Adrenal gland (tissue), 12 donors: Measurements from ENCODE around the gene SLC5A9. TPM values are rescaled to one million over a fixed set of nuclear protein-coding genes. Genes with fewer than 3 reads are reported as not detected.

Experiments used
- DNase-seq, 7 donors: peaks; one replicate each; pipeline ENCODE4 v3.0.0-alpha.2; 2019 to 2020
- H3K27ac ChIP-seq, 5 donors: fragments of 200-600 bp; sonication (generic) in 4 of 5; 1 replicate in 3 of 5; 2 replicates in 2 of 5; pipeline versions ENCODE4 v1.5.1 to v1.8.0; 2016 to 2020; ENCODE audit warnings: mild to moderate bottlenecking in 1 of 5
- H3K27me3 ChIP-seq: fragments of 200-600 bp; 2 replicates; pipeline ENCODE4 v1.8.0; 2021
- H3K36me3 ChIP-seq, 2 donors: fragments of 200-600 bp; replicated peaks in 1 of 2; 1 replicate in 1 of 2; 2 replicates in 1 of 2; pipeline versions ENCODE4 v1.5.1 to v1.8.0; 2018 to 2022
- H3K4me1 ChIP-seq, 2 donors: fragments of 200-600 bp; replicated peaks in 1 of 2; 1 replicate in 1 of 2; 2 replicates in 1 of 2; pipeline versions ENCODE4 v1.5.1 to v1.8.0; 2018 to 2021
- H3K4me3 ChIP-seq, 4 donors: fragments of 200-600 bp; sonication (generic) in 3 of 4; one replicate each; pipeline ENCODE4 v1.5.1; 2016 to 2018
- H3K9me3 ChIP-seq, 3 donors: fragments of 200-600 bp; sonication (generic) in 1 of 3; replicated peaks in 1 of 3; 1 replicate in 2 of 3; 2 replicates in 1 of 3; pipeline versions ENCODE4 v1.5.1 to v1.8.0; 2016 to 2021
- POLR2A ChIP-seq, 2 donors: fragments of 450-650 bp; IDR thresholded peaks; one replicate each; pipeline ENCODE4 v1.6.1; 2017; ENCODE audit warnings: antibody characterized with exemption in 2 of 2, mild to moderate bottlenecking in 2 of 2, moderate library complexity in 1 of 2
- WGBS, 4 donors: extraction: QIAGEN DNeasy Blood & Tissue Kit in 2 of 4; methylation state at CpG; one replicate each; pipeline versions ENCODE4 v1.1.5 to v1.1.7; 2013 to 2017; 5-methylcytosine and 5-hydroxymethylcytosine counted together
- intact Hi-C, 2 donors: fragments of 100-400 bp; cut with DNase I; formaldehyde crosslinking; loops; one replicate each; pipeline versions ENCODE4 v1.14.1 to v1.15.0; 2022 to 2023
- polyA plus RNA-seq, 3 donors: library from polyadenylated mRNA; stranded (reverse); fragments of 200-250 nt in 2 of 3; fragments of 350-450 nt in 1 of 3; fragmentation: Illumina TruSeq in 1 of 3; extraction: RNeasy Lipid Tissue Mini Kit (QIAGEN cat#74804) in 1 of 3; gene quantifications; one replicate each; pipeline ENCODE4 v1.2.3, GENCODE V29; 2013 to 2014
- total RNA-seq, 9 donors: library from RNA; depleted of rRNA in 4 of 9; stranded (reverse); fragments of >200 nt in 4 of 9; fragments of 120-200 nt in 1 of 9; fragmentation: NEBNext Ultra II Directional in 1 of 9; extraction: Animal tissue kit (Norgen Biotek cat#: 25700) in 1 of 9; gene quantifications; one replicate each; pipeline versions ENCODE4 v1.1.0 to v1.2.4, GENCODE V29; 2013 to 2023
- TF ChIP-seq, protein P1 (sequence below), 6 experiments: fragments of 450-650 bp in 4 of 6; fragments of 200-600 bp in 2 of 6; sonication (generic) in 1 of 6; IDR thresholded peaks; 1 replicate in 5 of 6; 2 replicates in 1 of 6; pipeline versions ENCODE4 v1.5.1 to v1.8.0; 2016 to 2021; ENCODE audit warnings: antibody characterized with exemption in 6 of 6, mild to moderate bottlenecking in 2 of 6, moderate library complexity in 1 of 6
- donor health status: healthy with polysubstance abuse.
- donor health status: Bipolar disorder and iron deficiency.
- donor health status: DM: yes; HTN: yes; CAD: no.
- donor health status: DM: no; HTN: no; CAD: no.
- donor health status: DM: no; HTN: no; CAD: no.
- donor health status: DM: yes; HTN: yes; CAD: no.

SLC5A9 gene
- total and polyA plus RNA-seq, 12 donors: 0.11 to 0.83 (median 0.22) TPM; not detected in 3

DNA sequence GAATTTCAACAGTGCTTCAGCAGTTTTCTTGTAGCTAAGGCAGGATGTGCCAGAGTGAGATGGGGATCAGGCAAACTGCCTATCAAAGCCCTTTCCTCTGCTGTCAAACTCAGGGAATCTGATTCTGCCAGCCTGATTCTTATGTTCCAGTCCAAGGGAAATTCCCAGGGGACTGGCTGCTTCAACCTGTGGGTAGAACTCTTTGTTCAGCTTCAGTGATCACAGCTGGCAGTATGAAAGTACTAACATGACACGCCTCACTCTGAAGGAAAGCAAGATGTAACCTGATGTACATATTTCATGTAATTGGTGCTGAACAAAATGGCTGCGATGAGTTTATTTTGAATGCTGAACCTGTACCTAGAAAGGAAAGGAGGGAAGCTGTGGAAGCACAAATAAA, 40.1 kb upstream of the SLC5A9 start:
- intact Hi-C loops: no loop called here
- WGBS, 4 donors: 91 to 93% (median 92%) methylated on average over 2 of the region's 2 CpGs
- DNase-seq: no peak
- no peak overlapping the region for H3K27ac ChIP-seq
- TF ChIP-seq POLR2A (IDR thresholded peaks at IDR 0.05): no peak
- TF ChIP-seq, protein P1, sequence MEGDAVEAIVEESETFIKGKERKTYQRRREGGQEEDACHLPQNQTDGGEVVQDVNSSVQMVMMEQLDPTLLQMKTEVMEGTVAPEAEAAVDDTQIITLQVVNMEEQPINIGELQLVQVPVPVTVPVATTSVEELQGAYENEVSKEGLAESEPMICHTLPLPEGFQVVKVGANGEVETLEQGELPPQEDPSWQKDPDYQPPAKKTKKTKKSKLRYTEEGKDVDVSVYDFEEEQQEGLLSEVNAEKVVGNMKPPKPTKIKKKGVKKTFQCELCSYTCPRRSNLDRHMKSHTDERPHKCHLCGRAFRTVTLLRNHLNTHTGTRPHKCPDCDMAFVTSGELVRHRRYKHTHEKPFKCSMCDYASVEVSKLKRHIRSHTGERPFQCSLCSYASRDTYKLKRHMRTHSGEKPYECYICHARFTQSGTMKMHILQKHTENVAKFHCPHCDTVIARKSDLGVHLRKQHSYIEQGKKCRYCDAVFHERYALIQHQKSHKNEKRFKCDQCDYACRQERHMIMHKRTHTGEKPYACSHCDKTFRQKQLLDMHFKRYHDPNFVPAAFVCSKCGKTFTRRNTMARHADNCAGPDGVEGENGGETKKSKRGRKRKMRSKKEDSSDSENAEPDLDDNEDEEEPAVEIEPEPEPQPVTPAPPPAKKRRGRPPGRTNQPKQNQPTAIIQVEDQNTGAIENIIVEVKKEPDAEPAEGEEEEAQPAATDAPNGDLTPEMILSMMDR (IDR thresholded peaks at IDR 0.05): no peak
- H3K27me3 ChIP-seq: no peaks in the 10 kb centered on the region
- H3K36me3 ChIP-seq: no peaks in the 10 kb centered on the region
- H3K9me3 ChIP-seq: no peaks in the 10 kb centered on the region
- H3K4me3 ChIP-seq: no peak overlapping the region
- H3K4me1 ChIP-seq: no peaks in the 10 kb centered on the region

DNA sequence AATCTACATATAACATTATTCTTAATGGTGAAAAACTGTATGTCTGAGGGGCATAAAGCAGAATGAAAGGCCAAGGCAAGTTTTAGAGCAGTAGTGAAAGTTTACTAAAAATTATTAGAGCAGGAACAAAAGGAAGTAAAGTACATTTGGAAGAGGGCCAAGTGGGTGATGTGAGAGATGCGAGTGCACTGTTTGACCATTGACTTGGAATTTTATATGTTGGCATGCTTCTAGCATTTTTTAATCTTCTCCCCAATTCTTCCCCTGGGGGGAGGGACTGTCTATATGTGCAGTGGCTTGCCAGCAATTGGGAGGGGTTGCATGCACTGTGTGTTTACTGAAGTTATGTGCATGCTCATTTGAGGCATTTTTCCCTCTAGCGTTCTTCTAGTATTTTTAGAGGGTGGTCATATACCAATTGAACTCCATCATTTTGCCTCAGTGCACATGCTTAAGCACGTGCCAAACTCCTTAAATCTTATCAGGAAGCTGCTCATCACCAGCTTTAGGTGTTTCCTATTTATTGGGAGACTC, 36.1 kb upstream of the SLC5A9 start:
- Histone ChIP-seq H3K36me3 (no peaks in the 10 kb centered on the region), H3K4me1 (no peaks in the 10 kb centered on the region), H3K9me3 (peaks cover 0 to 6% (median 0%) of the 10 kb centered on the region in 3 donors), H3K27me3 (no peaks in the 10 kb centered on the region), H3K27ac (no peak overlapping the region), H3K4me3 (no peak overlapping the region)
- no peak for TF ChIP-seq POLR2A (IDR thresholded peaks at IDR 0.05)
- TF ChIP-seq, protein P1 (IDR thresholded peaks at IDR 0.05): no peak
- intact Hi-C loops: no loop called here
- no peak for DNase-seq
- 32 to 62% (median 48%) methylated on average over 3 of the region's 3 CpGs for WGBS, 4 donors

DNA sequence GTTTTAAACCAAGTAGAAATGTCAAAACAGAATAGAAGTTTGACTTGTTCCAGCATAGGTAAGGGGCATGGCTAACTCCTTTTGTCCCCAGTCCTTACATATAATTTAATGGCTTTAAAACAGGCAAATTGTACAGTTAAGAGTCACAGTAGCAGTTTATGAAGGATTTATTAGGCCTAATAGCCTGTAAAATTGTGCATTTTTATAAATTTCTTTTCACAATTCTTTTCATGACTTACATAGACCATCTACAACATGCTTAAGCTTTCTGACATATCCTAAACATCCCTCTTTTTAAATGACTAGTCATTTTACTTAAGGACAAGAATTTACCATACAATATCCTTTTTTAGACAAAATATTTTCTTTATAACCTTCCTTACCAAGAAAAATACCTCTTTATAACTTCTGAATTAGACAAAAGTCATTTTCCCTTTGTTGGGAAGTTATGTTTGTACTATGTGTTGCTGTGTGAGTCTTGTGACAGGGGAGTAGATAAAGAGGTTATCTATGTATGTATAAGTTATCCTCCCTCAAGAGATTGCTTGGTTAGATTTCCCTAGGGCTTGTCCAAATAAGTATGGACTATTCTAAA, 34.5 kb upstream of the SLC5A9 start:
- Histone ChIP-seq H3K27ac (no peak overlapping the region), H3K4me1 (no peaks in the 10 kb centered on the region), H3K9me3 (peaks cover 0 to 6% (median 0%) of the 10 kb centered on the region in 3 donors), H3K36me3 (no peaks in the 10 kb centered on the region), H3K4me3 (no peak overlapping the region), H3K27me3 (no peaks in the 10 kb centered on the region)
- intact Hi-C loops: no loop called here
- TF ChIP-seq, protein P1 (IDR thresholded peaks at IDR 0.05): no peak
- no peak for TF ChIP-seq POLR2A (IDR thresholded peaks at IDR 0.05)
- DNase-seq: no peak

DNA sequence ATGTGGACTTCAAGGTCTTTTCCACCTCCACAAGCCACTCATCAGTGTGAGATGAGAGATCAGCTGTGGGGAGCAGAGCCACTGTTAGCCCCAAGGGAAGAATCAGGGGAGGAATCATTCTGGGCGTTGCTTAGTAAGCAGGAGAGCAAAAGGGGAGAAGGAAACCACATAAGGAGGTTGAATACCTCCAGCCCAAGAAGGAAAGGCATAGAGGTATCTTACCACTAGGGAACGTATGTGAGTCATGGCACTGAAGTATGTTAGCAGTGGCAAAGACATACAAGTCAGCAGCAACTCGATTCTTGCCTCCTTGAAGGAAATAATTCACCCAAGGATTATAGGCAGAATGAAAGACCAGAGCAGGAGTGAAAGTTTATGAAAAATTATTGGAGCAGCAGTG, 31.6 kb upstream of the SLC5A9 start:
- DNase-seq: no peak
- H3K4me1 ChIP-seq: no peaks in the 10 kb centered on the region
- intact Hi-C loops: no loop called here
- TF ChIP-seq, protein P1 (IDR thresholded peaks at IDR 0.05): no peak
- TF ChIP-seq POLR2A (IDR thresholded peaks at IDR 0.05): no peak
- peaks cover 0 to 6% (median 0%) of the 10 kb centered on the region in 3 donors for H3K9me3 ChIP-seq
- H3K27ac ChIP-seq: no peak overlapping the region
- H3K27me3 ChIP-seq: no peaks in the 10 kb centered on the region
- H3K4me3 ChIP-seq: no peak overlapping the region
- H3K36me3 ChIP-seq: no peaks in the 10 kb centered on the region
- 60 to 76% (median 65%) methylated on average over 3 of the region's 3 CpGs for WGBS, 4 donors
